HepG2 (cell line): ENCODE data around the gene CYTH2. TPM values are rescaled to one million over a fixed set of nuclear protein-coding genes. Genes with fewer than 3 reads are reported as not detected.

Source experiments
- AGO1 ChIP-seq: fragments of 200-400 bp; formaldehyde crosslinking; IDR thresholded peaks from 2 replicates; pipeline ENCODE4 v1.6.1; 2017; ENCODE audit warnings: mild to moderate bottlenecking, low read depth, low read length, moderate library complexity; ENCODE audit not compliant: poor library complexity, severe bottlenecking
- CHD2 ChIP-seq: IDR thresholded peaks from 2 replicates; pipeline ENCODE4 v1.6.1; 2011; ENCODE audit warnings: low read depth, low read length, improper control_type of control experiment
- GTF3A ChIP-seq: sonication (generic); formaldehyde crosslinking; conservative IDR thresholded peaks from 2 replicates; pipeline ENCODE4 v1.4.0; 2020; ENCODE audit warnings: mild to moderate bottlenecking, missing genetic modification reagents
- POGK ChIP-seq: sonication (generic); formaldehyde crosslinking; conservative IDR thresholded peaks from 2 replicates; pipeline ENCODE4 v1.8.0; 2022; ENCODE audit warnings: mild to moderate bottlenecking, moderate library complexity, missing genetic modification reagents
- POGZ ChIP-seq: sonication (generic); formaldehyde crosslinking; IDR thresholded peaks from 2 replicates; pipeline ENCODE4 v1.4.0; 2020; ENCODE audit warnings: mild to moderate bottlenecking, missing genetic modification reagents
- RBM22 ChIP-seq: fragments of 200-400 bp; formaldehyde crosslinking; optimal IDR thresholded peaks from 2 replicates; pipeline ENCODE3; 2017; ENCODE audit warnings: mild to moderate bottlenecking, low read length, moderate library complexity
- TEAD3 ChIP-seq: optimal IDR thresholded peaks from 2 replicates; pipeline ENCODE3; 2016; ENCODE audit warnings: borderline replicate concordance
- ZBTB20 ChIP-seq: sonication (generic); formaldehyde crosslinking; IDR thresholded peaks from 2 replicates; pipeline ENCODE4 v1.8.1; 2023; ENCODE audit warnings: missing genetic modification reagents, low read depth, mild to moderate bottlenecking, borderline replicate concordance
- ZNF230 ChIP-seq: sonication (generic); formaldehyde crosslinking; IDR thresholded peaks from 2 replicates; pipeline ENCODE4 v1.4.0; 2020; ENCODE audit warnings: mild to moderate bottlenecking, missing genetic modification reagents
- ZNF263 ChIP-seq: sonication (generic); formaldehyde crosslinking; IDR thresholded peaks from 2 replicates; pipeline ENCODE4 v1.4.0; 2020; ENCODE audit warnings: missing genetic modification reagents
- ZNF432 ChIP-seq: sonication (generic); formaldehyde crosslinking; IDR thresholded peaks from 2 replicates; pipeline ENCODE4 v1.5.0; 2020; ENCODE audit warnings: missing genetic modification reagents, mild to moderate bottlenecking, borderline replicate concordance
- ZNF770 ChIP-seq: sonication (generic); formaldehyde crosslinking; IDR thresholded peaks from 2 replicates; pipeline ENCODE4 v1.5.0; 2020; ENCODE audit warnings: mild to moderate bottlenecking, missing genetic modification reagents
- ZSCAN22 ChIP-seq: sonication (generic); formaldehyde crosslinking; IDR thresholded peaks from 2 replicates; pipeline ENCODE4 v1.4.0; 2020; ENCODE audit warnings: mild to moderate bottlenecking, missing genetic modification reagents
- ZSCAN9 ChIP-seq: IDR thresholded peaks from 2 replicates; pipeline ENCODE4 v1.6.1; 2016; ENCODE audit warnings: borderline replicate concordance
- polyA plus RNA-seq, 8 experiments: library from polyadenylated mRNA; depleted of rRNA in 3 of 8; stranded (reverse) in 7 of 8; unstranded in 1 of 8; fragments of >200 nt; fragmentation: Illumina TruSeq in 4 of 8; extraction: Trizol in 4 of 8; gene quantifications; 2 replicates each; pipeline versions ENCODE4 v1.2.1 to v1.2.3, GENCODE V29; 2011 to 2016; ENCODE audit warnings: low read depth in 4 of 8, missing spikeins in 1 of 8, mixed read lengths in 1 of 8; ENCODE audit not compliant: insufficient read depth in 1 of 8
- total RNA-seq, 5 experiments: library from RNA; depleted of rRNA; stranded (reverse); fragments of >200 nt; fragmentation: Illumina TruSeq; extraction: Trizol; gene quantifications; 2 replicates each; pipeline ENCODE4 v1.2.3, GENCODE V29; 2016; ENCODE audit warnings: low read depth in 1 of 5

CYTH2 gene
- total and polyA plus RNA-seq, 2 of the 13 experiments (the other 11 are each of a cell fraction or from before 2014, with no cell fraction given), result 16.5 to 39.3 TPM

GRCh38 chr19:48492925-48493717 is 24.0 kb downstream of the CYTH2 start (continued):
- TF ChIP-seq POGZ (CRISPR knock-in tag) (no peak), CHD2 (0 out of 2 replicates have a peak, but pooled peaks have one; percentile 6), AGO1 (no peak), ZBTB20 (CRISPR knock-in tag) (no peak), ZSCAN9 (CRISPR knock-in tag) (no peak), ZNF432 (CRISPR knock-in tag) (no peak), TEAD3 (CRISPR knock-in tag) (peak; percentile 14), ZNF263 (CRISPR knock-in tag) (no peak), ZSCAN22 (CRISPR knock-in tag) (no peak), RBM22 (no peak), ZNF230 (CRISPR knock-in tag) (no peak), GTF3A (CRISPR knock-in tag) (no peak), POGK (CRISPR knock-in tag) (peak; percentile 47; the same call in 1 of the 2 replicates), ZNF770 (CRISPR knock-in tag) (peak; percentile 83)
